ENCODE results near the gene CAPN2. TPM values are rescaled to one million over a fixed set of nuclear protein-coding genes. Genes with fewer than 3 reads are reported as not detected.

CAPN2 gene
- total RNA-seq, 2 experiments from 2014 or later: not detected

GRCh38 chr1:223810586-223810985 is 98.2 kb downstream of the CAPN2 start:
- Histone ChIP-seq H2AFZ (ENCODE audit: low read length) (no peak overlapping the region), H3K9me2 (ENCODE audit: insufficient read depth, low read length) (no peaks in the 10 kb centered on the region), H3K4me1 (ENCODE audit: insufficient read depth, low read length, poor library complexity, severe bottlenecking) (peaks cover 15% of the 10 kb centered on the region), H3K27ac (ENCODE audit: low read depth, low read length, poor library complexity, severe bottlenecking) (no peak overlapping the region), H3K4me2 (ENCODE audit: low read length) (no peak overlapping the region), H3K4me3 (ENCODE audit: low read depth, low read length, poor library complexity, severe bottlenecking) (no peak overlapping the region), H4K20me1 (ENCODE audit: insufficient read depth, low read length) (no peaks in the 10 kb centered on the region), H3K79me2 (ENCODE audit: insufficient read depth, low read depth, low read length) (no peaks in the 10 kb centered on the region), H3K36me3 (ENCODE audit: insufficient read depth, low read length) (peaks cover 54% of the 10 kb centered on the region), H3K9me3 (ENCODE audit: low read length) (no peaks in the 10 kb centered on the region)
- intact Hi-C loops (cut with micrococcal nuclease; ENCODE audit: unreplicated experiment): loop anchor here (5.0 kb wide), 1 partner anchor 522 kb away; the partner anchor contains the start of gene NVL
- TF ChIP-seq EZH2phosphoT487 (IDR thresholded peaks at IDR 0.05; ENCODE audit: borderline replicate concordance, low read depth, low read length): no peak
- TF ChIP-seq, protein P1, sequence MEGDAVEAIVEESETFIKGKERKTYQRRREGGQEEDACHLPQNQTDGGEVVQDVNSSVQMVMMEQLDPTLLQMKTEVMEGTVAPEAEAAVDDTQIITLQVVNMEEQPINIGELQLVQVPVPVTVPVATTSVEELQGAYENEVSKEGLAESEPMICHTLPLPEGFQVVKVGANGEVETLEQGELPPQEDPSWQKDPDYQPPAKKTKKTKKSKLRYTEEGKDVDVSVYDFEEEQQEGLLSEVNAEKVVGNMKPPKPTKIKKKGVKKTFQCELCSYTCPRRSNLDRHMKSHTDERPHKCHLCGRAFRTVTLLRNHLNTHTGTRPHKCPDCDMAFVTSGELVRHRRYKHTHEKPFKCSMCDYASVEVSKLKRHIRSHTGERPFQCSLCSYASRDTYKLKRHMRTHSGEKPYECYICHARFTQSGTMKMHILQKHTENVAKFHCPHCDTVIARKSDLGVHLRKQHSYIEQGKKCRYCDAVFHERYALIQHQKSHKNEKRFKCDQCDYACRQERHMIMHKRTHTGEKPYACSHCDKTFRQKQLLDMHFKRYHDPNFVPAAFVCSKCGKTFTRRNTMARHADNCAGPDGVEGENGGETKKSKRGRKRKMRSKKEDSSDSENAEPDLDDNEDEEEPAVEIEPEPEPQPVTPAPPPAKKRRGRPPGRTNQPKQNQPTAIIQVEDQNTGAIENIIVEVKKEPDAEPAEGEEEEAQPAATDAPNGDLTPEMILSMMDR (conservative IDR thresholded peaks at IDR 0.05; ENCODE audit: low read length): no peak
- no TSS peak for BruUV-seq (replicated peaks)
- CTCF ChIA-PET (ENCODE audit: unreplicated experiment): no interaction called here
- no peak for DNase-seq (ENCODE audit: low spot score)
- POLR2A ChIA-PET: no interaction called here

DNA sequence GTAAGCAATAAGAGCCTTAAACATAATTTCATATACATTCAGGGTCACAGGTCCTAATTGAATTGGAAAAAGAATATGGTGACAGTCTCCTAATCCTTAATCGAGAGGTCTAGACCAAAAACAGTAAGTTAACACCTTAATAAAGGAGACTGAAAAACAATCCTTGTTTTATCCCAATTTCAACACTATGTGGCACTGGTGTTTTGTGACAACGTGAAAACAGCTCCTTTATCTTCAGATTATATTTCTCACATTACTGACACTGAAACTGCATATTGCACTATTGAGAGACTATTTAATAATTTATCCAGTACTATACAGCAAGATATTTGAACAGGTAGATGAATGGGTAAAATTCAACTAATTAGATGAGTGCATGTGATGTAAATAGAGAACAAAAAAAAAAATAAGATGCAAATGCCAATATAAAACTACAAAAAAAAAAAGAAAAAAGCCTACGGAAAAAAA is 99.3 kb downstream of the CAPN2 start:
- peaks cover 15% of the 10 kb centered on the region for H3K4me1 ChIP-seq (ENCODE audit: insufficient read depth, low read length, poor library complexity, severe bottlenecking)
- H3K4me2 ChIP-seq (ENCODE audit: low read length): no peak overlapping the region
- intact Hi-C loops (cut with micrococcal nuclease; ENCODE audit: unreplicated experiment): loop anchor here (1.0 to 5.0 kb wide), 2 partner anchors 240 to 521 kb away; partner anchors contain the start of gene NVL
- no TSS peak for BruUV-seq (replicated peaks)
- H4K20me1 ChIP-seq (ENCODE audit: insufficient read depth, low read length): no peaks in the 10 kb centered on the region
- H3K27ac ChIP-seq (ENCODE audit: low read depth, low read length, poor library complexity, severe bottlenecking): no peak overlapping the region
- peaks cover 49% of the 10 kb centered on the region for H3K36me3 ChIP-seq (ENCODE audit: insufficient read depth, low read length)
- CTCF ChIA-PET (ENCODE audit: unreplicated experiment): no interaction called here
- TF ChIP-seq EZH2phosphoT487 (IDR thresholded peaks at IDR 0.05; ENCODE audit: borderline replicate concordance, low read depth, low read length): no peak
- TF ChIP-seq, protein P1 (conservative IDR thresholded peaks at IDR 0.05; ENCODE audit: low read length): peak; percentile 78
- no peaks in the 10 kb centered on the region for H3K9me3 ChIP-seq (ENCODE audit: low read length)
- no peaks in the 10 kb centered on the region for H3K9me2 ChIP-seq (ENCODE audit: insufficient read depth, low read length)
- DNase-seq (ENCODE audit: low spot score): peak; percentile 26
- H3K4me3 ChIP-seq (ENCODE audit: low read depth, low read length, poor library complexity, severe bottlenecking): no peak overlapping the region
- H2AFZ ChIP-seq (ENCODE audit: low read length): no peak overlapping the region
- POLR2A ChIA-PET: interaction anchor here (0.6 to 1.4 kb wide), 2 partner anchors 12 to 33 kb away, joined by 3 to 4 read pairs; no protein-coding TSS in a partner anchor
- H3K79me2 ChIP-seq (ENCODE audit: insufficient read depth, low read depth, low read length): no peaks in the 10 kb centered on the region

DNA sequence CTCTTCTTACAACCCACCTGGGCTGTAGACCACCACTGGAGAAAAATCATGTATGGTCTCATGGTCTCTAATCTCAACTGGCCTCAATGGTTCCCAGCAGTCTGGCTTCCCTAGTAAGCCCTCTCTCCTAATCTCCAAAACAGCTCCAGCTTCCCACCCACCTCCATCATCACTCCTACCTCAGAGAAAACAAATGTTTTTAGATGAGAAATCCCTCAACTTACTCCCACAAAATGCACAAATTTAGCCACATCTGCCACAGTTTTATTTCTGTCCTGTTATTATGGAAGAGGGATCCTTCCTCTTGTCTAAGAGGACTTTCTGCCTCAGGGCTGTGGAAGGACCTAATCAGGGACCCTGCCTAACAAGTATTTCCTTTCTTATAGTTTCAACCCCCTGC is 101.3 kb downstream of the CAPN2 start:
- no peak for DNase-seq (ENCODE audit: low spot score)
- Histone ChIP-seq H3K4me2 (ENCODE audit: low read length) (0 out of 2 replicates have a peak overlapping the region, but pooled peaks have one; percentile 3), H3K9me3 (ENCODE audit: low read length) (no peaks in the 10 kb centered on the region), H3K4me3 (ENCODE audit: low read depth, low read length, poor library complexity, severe bottlenecking) (no peak overlapping the region), H3K9me2 (ENCODE audit: insufficient read depth, low read length) (no peaks in the 10 kb centered on the region), H3K79me2 (ENCODE audit: insufficient read depth, low read depth, low read length) (no peaks in the 10 kb centered on the region), H2AFZ (ENCODE audit: low read length) (no peak overlapping the region), H3K4me1 (ENCODE audit: insufficient read depth, low read length, poor library complexity, severe bottlenecking) (peaks cover 15% of the 10 kb centered on the region), H3K27ac (ENCODE audit: low read depth, low read length, poor library complexity, severe bottlenecking) (no peak overlapping the region), H4K20me1 (ENCODE audit: insufficient read depth, low read length) (no peaks in the 10 kb centered on the region), H3K36me3 (ENCODE audit: insufficient read depth, low read length) (peaks cover 43% of the 10 kb centered on the region)
- no TSS peak for BruUV-seq (replicated peaks)
- CTCF ChIA-PET (ENCODE audit: unreplicated experiment): no interaction called here
- TF ChIP-seq, protein P1 (conservative IDR thresholded peaks at IDR 0.05; ENCODE audit: low read length): no peak
- TF ChIP-seq EZH2phosphoT487 (IDR thresholded peaks at IDR 0.05; ENCODE audit: borderline replicate concordance, low read depth, low read length): no peak
- intact Hi-C loops (cut with micrococcal nuclease; ENCODE audit: unreplicated experiment): loop anchor here (5.0 kb wide), 1 partner anchor 519 kb away; the partner anchor contains the start of gene NVL
- POLR2A ChIA-PET: no interaction called here

All from OCI-LY7 (cell line).